Epithelial cell of prostate (primary cell): ENCODE results near the gene SEPTIN12.

Experiments
- DNase-seq: peaks from one replicate; pipeline ENCODE4 v3.0.0-alpha.2; 2011; ENCODE audit warnings: low read depth, low spot score
- H3K27ac ChIP-seq: fragments of 450-650 bp; 2 replicates; pipeline ENCODE4 v1.5.1; 2017; ENCODE audit warnings: mild to moderate bottlenecking

The SEPTIN12 gene

GRCh38 chr16:4734063-4734729, 53.9 kb downstream of the SEPTIN12 start, which contains the start of the genes ANKS3 and DNAAF8:
Gene ANKS3, minus strand, starts transcription at chr16:4734271. Its CDS starts 4,122 bp downstream, at chr16:4730149.
Gene DNAAF8, plus strand, starts transcription at chr16:4734537. Its CDS starts 1,978 bp downstream, at chr16:4736515.
- peak; percentile 89 for DNase-seq
- peak within 1 kb of the TSS; percentile 60 for H3K27ac ChIP-seq

- no peak for DNase-seq
- peak overlapping the region; percentile 60 for H3K27ac ChIP-seq
Measured at GRCh38 chr16:4733747-4734062, 54.4 kb downstream of the SEPTIN12 start.

GRCh38 chr16:4733211-4733742, 54.9 kb downstream of the SEPTIN12 start:
- no peak for DNase-seq
- H3K27ac ChIP-seq, result peak overlapping the region; percentile 60

GRCh38 chr16:4729876-4730275, 58.3 kb downstream of the SEPTIN12 start:
- DNase-seq, result no peak

GRCh38 chr16:4728676-4729075, 59.5 kb downstream of the SEPTIN12 start:
- DNase-seq, result no peak

More at GRCh38 chr16:4729876-4730275, 58.3 kb downstream of the SEPTIN12 start:
- H3K27ac ChIP-seq, result no peak overlapping the region

More at GRCh38 chr16:4728676-4729075, 59.5 kb downstream of the SEPTIN12 start:
- H3K27ac ChIP-seq, result no peak overlapping the region
